Measurements from ENCODE around the gene LUZP4.
"Not testable (repeated sequence)": the region's sequence is repeated elsewhere in the genome, so short reads cannot be mapped to it uniquely, and the experiment has no call there.

The LUZP4 gene

GRCh38 chrX:115337491-115338144, 48.1 kb downstream of the LUZP4 start:
- DNase-seq (ENCODE audit: low spot score) = no peak

GRCh38 chrX:115339441-115340025, 50.0 kb downstream of the LUZP4 start:
- no peak for DNase-seq (ENCODE audit: low spot score)

- DNase-seq (ENCODE audit: low spot score) = no peak
Measured at GRCh38 chrX:115341421-115341820, 51.9 kb downstream of the LUZP4 start.

- peak; percentile 84 for DNase-seq (ENCODE audit: low spot score)
Measured at GRCh38 chrX:115344885-115345614, 55.5 kb downstream of the LUZP4 start.

- DNase-seq (ENCODE audit: low spot score) = no peak
Measured at GRCh38 chrX:115345615-115346014, 56.1 kb downstream of the LUZP4 start.

- not testable (repeated sequence) for DNase-seq (ENCODE audit: low spot score)
Measured at GRCh38 chrX:115346738-115347137, 57.2 kb downstream of the LUZP4 start.

- no peak for DNase-seq (ENCODE audit: low spot score)
Measured at GRCh38 chrX:115348446-115349225, 59.1 kb downstream of the LUZP4 start.

- DNase-seq (ENCODE audit: low spot score) = no peak
Measured at GRCh38 chrX:115350711-115351381, 61.3 kb downstream of the LUZP4 start.

- no peak for DNase-seq (ENCODE audit: low spot score)
Measured at GRCh38 chrX:115356369-115356768, 66.9 kb downstream of the LUZP4 start.

Measured in putamen (tissue), 1 donor.